ENCODE measurements around the gene PREP. TPM values are rescaled to one million over a fixed set of nuclear protein-coding genes. Genes with fewer than 3 reads are reported as not detected.
"Not testable (repeated sequence)": the region's sequence is repeated elsewhere in the genome, so short reads cannot be mapped to it uniquely, and the experiment has no call there.

Gene PREP
- total RNA-seq, 1 donor from 2014 or later = 35.8 TPM

GRCh38 chr6:105345506-105345905 lies 57.4 kb downstream of the PREP start:
- DNase-seq (ENCODE audit: low spot score) = no peak

GRCh38 chr6:105344881-105345370 lies 58.0 kb downstream of the PREP start:
- DNase-seq (ENCODE audit: low spot score) = no peak

- not testable (repeated sequence) for DNase-seq (ENCODE audit: low spot score)
Measured at GRCh38 chr6:105338350-105338983, 64.4 kb downstream of the PREP start.

- DNase-seq (ENCODE audit: low spot score) = no peak
Measured at GRCh38 chr6:105336986-105337385, 65.9 kb downstream of the PREP start.

- DNase-seq (ENCODE audit: low spot score) = no peak
Measured at GRCh38 chr6:105332576-105332975, 70.3 kb downstream of the PREP start.

- DNase-seq (ENCODE audit: low spot score) = no peak
Measured at GRCh38 chr6:105331927-105332326, 71.0 kb downstream of the PREP start.

- DNase-seq (ENCODE audit: low spot score) = no peak
Measured at GRCh38 chr6:105330913-105331312, 72.0 kb downstream of the PREP start.

- no peak for DNase-seq (ENCODE audit: low spot score)
Measured at GRCh38 chr6:105330364-105330763, 72.5 kb downstream of the PREP start.

GRCh38 chr6:105326833-105327770 lies 75.8 kb downstream of the PREP start:
- no peak for DNase-seq (ENCODE audit: low spot score)

GRCh38 chr6:105326216-105326615 lies 76.7 kb downstream of the PREP start:
- DNase-seq (ENCODE audit: low spot score) = no peak

- DNase-seq (ENCODE audit: low spot score) = no peak
Measured at GRCh38 chr6:105324386-105324950, 78.4 kb downstream of the PREP start.

GRCh38 chr6:105322499-105323225 lies 80.2 kb downstream of the PREP start:
- DNase-seq (ENCODE audit: low spot score) = no peak

- no peak for DNase-seq (ENCODE audit: low spot score)
Measured at GRCh38 chr6:105321728-105322127, 81.2 kb downstream of the PREP start.

- no peak for DNase-seq (ENCODE audit: low spot score)
Measured at GRCh38 chr6:105321207-105321606, 81.7 kb downstream of the PREP start.

GRCh38 chr6:105320765-105321164 lies 82.1 kb downstream of the PREP start:
- DNase-seq (ENCODE audit: low spot score) = no peak

GRCh38 chr6:105320271-105320670 lies 82.6 kb downstream of the PREP start:
- DNase-seq (ENCODE audit: low spot score) = no peak

GRCh38 chr6:105319331-105319730 lies 83.6 kb downstream of the PREP start:
- DNase-seq (ENCODE audit: low spot score) = no peak

- no peak for DNase-seq (ENCODE audit: low spot score)
Measured at GRCh38 chr6:105318660-105319059, 84.2 kb downstream of the PREP start.

- DNase-seq (ENCODE audit: low spot score) = no peak
Measured at GRCh38 chr6:105317607-105318533, 85.0 kb downstream of the PREP start.

GRCh38 chr6:105313211-105313610 lies 89.7 kb downstream of the PREP start:
- no peak for DNase-seq (ENCODE audit: low spot score)
